HS-27A (cell line): ENCODE measurements around the gene ATXN7L3.
"Not testable (repeated sequence)": the region's sequence is repeated elsewhere in the genome, so short reads cannot be mapped to it uniquely, and the experiment has no call there.

Experiments used
- DNase-seq: peaks from one replicate; pipeline ENCODE4 v3.0.0-alpha.2; 2012; ENCODE audit warnings: low read depth, missing footprints

The ATXN7L3 gene

DNA sequence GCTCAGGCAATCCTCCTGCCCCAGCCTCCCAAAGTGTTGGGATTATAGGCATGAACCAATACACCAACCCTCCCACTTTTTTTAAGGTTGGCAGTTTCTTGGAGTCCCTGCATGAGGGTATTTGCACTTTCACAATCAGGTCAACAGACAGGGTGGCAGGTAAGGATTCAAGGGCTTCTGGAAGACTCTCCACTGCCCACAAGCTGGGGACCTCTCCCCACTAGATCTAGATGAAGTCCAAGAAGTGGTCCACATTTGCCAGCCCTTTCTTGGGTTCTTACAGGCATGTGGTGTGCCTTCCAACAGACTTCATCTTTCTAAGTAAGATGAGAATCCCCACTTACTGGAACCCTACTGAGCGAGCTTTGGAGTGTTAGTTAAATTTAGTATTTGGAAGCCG is 25.3 kb downstream of the ATXN7L3 start:
- no peak for DNase-seq

DNA sequence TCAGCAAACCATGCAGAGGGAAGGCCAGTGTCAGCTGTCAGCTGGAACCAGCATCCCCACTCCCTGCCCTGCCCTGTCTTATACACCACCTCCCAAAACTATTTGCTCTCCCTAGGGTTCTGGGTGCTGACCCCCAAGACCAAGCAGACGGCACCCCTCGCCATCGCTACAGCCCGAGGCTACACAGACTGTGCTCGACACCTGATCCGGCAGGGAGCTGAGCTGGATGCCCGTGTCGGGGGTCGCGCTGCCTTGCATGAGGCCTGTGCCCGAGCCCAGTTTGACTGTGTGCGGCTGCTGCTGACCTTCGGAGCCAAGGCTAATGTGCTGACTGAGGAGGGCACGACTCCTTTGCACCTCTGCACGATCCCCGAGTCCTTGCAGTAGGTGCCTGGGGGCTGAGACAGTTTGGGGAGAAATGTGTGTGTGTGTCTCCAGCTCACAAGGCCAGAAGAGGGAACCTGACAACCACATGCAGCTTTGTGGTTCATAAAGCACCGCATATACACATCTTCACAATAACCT is 27.7 kb downstream of the ATXN7L3 start:
- no peak for DNase-seq

DNA sequence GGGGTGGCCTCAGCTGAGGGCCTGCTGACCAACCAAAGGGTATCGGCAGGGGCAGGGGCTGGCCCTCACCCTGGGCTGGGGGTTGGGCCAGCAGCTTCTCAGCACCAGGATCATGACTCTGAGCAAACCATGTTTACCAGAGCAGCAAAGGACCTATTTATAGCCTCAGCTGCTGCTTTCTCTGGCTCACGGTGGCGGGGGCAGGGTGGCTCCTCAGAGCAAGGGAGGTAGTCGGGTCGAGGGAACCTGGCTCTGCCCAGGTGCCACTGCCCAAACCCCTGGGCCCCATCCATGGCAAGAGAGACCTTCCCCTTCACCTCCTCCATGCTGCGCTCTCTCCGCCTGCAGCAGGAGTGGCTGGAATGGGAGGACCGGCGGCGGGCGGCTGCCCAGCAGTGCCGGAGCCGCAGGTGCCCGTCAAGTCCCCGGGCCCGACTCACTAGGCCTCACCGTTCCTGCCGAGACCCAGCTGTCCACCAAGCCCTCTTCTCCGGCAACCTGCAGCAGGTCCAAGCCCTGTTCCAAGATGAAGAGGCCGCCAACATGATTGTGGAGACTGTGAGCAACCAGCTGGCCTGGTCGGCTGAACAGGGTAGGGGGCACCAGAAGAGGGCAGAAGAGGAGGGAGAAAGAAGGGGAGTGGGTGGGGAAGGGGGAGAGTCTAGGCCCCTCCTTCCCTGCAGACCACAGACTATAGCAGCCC is 29.0 kb downstream of the ATXN7L3 start, which contains the start of gene ASB16:
Gene ASB16, plus strand, starts transcription at position 206 of the 703 bp plus-strand sequence. Its CDS starts 86 bp downstream, at position 292.
- no peak for DNase-seq

DNA sequence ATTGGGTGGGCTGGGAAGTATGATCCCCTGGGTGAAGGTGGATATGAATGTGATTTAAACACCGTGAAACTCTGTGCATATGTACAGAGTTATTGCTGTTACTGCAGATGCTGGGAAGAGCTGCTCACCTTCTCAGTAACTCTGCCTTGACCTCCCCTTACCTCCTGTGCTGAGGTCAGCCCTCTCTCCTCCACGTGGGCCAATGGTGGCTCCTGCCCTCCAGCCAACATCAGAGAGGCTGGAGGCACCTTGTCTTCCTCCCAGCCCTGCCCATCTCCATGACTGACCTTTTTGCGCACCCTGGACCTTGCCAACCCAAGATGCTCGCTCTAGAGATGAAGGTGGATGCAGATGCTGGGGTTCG is 29.6 kb downstream of the ATXN7L3 start:
- no peak for DNase-seq

GRCh38 chr17:44167181-44167861 is 32.4 kb downstream of the ATXN7L3 start:
- no peak for DNase-seq

- no peak for DNase-seq
These were observed 35.2 kb downstream of the ATXN7L3 start for GRCh38 chr17:44164476-44164875.

GRCh38 chr17:44159519-44160210 is 40.0 kb downstream of the ATXN7L3 start:
- DNase-seq = no peak

DNA sequence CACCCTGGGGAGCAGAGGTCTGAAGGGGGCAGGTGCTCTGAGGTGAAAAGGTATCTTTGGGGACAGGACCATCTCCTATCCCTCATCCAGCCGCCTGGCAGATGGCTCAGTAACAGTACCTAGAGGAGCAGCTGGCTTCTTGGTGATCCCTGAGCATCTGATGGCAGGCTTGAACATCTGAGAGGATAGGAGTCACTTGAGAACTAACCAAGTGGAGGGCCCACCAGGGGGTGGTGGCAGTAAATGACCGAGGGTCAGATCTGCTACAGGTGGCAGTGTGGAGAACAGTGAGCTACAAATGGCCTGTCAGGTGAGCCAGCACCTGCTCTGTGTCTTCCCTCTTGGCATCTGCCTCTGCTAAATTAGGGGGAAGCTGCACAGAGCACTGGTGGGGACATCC is 44.2 kb downstream of the ATXN7L3 start:
- DNase-seq = no peak

DNA sequence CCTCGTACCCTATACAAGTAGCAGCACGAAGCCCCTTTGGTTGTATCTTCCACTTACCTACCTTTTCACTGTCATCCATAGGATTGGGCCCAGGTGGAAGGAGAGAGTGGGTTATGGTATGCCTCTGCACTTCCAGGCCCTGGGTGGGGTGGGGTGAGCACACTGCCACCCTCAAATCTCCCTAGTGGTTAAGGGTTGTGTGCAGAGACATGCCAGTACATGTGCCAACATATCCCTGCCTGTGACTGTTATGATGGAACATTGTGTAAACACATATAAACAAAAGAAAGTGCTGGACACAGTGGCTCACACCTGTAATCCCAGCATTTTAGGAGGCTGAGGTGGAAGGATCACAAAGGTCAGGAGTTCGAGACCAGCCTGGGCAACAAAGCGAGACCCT is 46.8 kb downstream of the ATXN7L3 start:
- no peak for DNase-seq

DNA sequence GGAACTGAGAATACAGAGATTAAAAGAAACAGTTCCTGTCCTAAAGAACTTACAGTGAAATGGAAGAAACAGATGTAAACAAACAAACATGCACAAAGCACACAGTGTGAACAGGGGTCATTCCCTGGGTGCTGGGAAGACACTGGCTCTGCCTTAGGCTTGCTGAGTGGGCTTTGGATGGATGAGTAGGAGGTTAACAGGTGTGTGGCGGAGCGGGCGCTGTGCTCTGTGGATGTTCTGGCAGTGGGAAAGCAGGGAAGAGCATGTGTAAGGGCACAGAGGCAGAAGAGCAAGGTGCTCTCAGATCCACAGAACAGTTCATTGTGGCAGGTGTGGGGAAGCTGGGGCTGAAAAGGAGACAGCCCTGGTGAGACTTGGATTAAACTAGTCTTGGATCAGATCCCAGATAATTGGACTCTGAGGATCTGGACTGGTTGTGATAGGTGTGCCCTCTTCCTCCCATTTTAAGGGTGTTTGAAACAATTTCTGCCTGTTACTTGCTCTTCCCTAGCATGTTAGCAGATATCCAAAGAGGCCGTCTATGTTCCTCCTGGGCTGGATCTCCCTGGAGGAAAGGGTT is 49.8 kb downstream of the ATXN7L3 start:
- DNase-seq = no peak

DNA sequence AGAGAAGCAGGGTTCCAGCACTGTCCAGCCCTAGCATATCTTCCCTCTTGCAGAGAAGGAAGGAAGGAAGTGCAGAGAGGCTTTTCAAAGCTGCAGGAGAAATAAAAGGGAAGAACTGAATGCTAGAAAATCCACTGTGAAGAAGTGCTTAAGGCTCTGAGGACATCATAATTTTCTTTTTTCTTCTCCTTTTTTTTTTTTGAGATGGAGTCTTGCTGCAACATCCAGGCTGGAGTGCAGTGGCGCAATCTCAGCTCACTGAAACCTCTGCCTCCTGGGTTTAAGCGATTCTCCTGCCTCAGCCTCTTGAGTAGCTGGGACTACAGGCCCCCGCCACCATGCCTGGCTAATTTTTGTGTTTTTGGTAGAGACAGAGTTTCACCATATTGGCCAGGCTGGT is 50.6 kb downstream of the ATXN7L3 start:
- DNase-seq = not testable (repeated sequence)

GRCh38 chr17:44147812-44148211 is 51.9 kb downstream of the ATXN7L3 start:
- no peak for DNase-seq

DNA sequence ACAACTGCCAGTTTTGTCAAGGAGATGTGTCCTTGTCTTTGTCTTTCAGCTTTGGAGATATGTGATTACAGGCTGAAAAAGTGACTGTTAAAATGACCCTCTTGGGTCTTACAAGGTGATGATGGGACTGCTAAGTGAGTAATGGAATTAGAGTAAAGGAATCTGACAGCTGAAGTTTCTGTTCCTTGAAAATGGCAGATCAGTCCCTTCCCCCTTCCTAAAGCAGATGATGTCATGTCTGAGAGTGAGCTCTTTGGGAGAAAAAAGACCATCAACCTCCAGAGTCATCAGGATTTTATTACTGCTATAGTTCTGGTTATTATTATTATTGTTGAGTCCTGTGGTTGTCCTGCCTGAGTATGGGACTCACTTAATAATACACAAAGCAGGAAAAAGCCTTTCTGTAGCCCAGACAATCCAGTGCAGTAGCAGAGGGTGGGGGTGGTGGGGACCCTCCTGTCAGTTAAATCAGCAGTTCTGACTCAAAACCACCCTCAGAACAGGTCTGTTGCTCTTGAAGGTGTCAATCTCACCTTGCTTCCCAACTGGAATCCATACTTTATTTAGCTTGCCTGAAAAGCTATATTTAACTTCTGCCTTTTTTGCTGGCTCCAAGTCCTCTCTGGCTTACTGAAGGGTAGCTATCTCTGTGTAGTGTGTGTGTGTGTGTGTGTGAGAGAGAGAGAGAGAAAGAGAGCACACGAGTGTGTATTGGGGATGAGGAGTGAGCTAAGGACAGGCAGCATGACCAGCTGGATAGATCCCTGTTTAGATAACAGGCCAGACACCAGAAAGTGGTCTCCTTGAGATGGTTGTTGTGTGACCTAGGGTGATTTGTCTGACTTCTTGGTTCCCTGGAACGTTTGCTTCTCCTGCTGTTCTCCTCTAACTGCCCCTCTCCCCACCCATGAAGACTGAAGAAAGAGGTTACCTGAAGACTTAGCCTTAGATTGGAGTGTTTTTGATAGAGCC is 53.0 kb downstream of the ATXN7L3 start:
- DNase-seq = no peak

DNA sequence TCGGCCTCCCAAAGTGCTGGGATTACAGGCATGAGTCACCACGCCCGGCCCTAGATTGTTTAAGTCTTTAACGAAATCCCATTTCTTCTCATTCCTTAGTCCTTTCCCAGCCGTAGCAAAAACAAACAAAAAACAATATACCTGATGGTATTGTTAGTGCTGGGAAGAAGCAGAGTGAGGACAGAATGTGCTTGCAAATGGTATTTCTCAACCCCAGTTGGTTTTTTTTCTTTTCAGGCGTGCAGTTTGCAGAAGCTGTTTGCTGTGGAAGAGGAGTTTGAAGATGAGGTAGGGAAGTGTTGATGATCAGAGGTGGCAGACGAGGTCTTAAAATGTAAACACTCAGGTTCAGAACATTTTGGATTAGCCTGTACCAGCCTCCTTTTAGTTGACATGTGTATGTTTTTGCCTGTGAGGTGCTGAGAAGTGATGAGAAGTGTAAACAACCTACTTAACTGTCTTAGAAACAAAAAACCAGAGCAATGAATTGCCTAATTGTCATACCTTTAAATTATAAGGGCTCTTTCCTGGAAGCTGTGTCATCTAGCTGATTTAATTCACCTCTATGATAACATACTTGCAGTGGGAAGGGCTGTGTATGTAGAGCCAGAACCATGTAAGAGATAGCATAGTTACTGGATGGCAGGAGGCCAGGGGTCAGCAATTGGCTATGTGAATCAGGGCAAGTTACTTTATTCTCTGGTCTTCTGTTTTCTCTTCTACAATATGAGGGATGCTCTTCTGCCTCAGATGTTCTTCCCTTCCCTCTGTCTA is 54.5 kb downstream of the ATXN7L3 start:
- no peak for DNase-seq

DNA sequence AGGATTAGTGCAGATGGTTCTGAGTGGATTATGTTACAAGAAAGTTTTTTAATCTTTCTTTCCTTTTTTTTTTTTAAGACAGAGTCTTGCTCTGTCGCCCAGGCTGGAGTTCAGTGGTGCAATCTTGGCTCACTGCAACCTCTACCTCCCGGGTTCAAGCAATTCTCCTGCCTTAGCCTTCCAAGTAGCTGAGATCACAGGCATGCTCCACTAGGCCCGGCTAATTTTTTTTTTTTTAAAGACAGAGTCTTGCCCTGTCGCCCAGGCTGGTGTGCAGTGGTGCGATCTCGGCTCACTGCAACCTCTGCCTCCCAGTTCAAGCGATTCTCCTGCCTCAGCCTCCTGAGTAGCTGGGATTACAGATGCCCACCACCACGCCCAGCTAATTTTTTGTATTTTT is 55.8 kb downstream of the ATXN7L3 start:
- not testable (repeated sequence) for DNase-seq
